ENCODE results near the gene ADAP1. TPM values are rescaled to one million over a fixed set of nuclear protein-coding genes. Genes with fewer than 3 reads are reported as not detected.

Gene ADAP1
- total and polyA plus RNA-seq, 12 donors, result 2.3 to 14.9 (median 9.7) TPM

GRCh38 chr7:975702-976473, 21.4 kb upstream of the ADAP1 start:
- no peaks in the 10 kb centered on the region for H3K9me3 ChIP-seq
- H3K4me1 ChIP-seq, result peaks cover 7 to 47% (median 32%) of the 10 kb centered on the region in 9 donors
- H3K27ac ChIP-seq, result peak overlapping the region in 3 of 10 donors; percentile 96 to 99 (median 98)
- TF ChIP-seq CTCF (IDR thresholded peaks at IDR 0.05), result no peak
- H3K36me3 ChIP-seq, result peaks cover 0 to 29% (median 18%) of the 10 kb centered on the region in 9 donors
- no peaks in the 10 kb centered on the region for H3K27me3 ChIP-seq
- peak overlapping the region in 9 of 10 donors; percentile 85 to 100 (median 99) for H3K4me3 ChIP-seq
- 54 to 57% methylated on average over 28 of the region's 28 CpGs for WGBS, 2 donors
- DNase-seq, result no peak
- intact Hi-C loops (cut with DNase I), result no loop called here
- peak in 2 of 8 donors; percentile 1 to 16 for ATAC-seq

- Histone ChIP-seq H3K27ac (peak within 1 kb of the TSS; percentile 92 to 99 (median 96)), H3K27me3 (no peaks in the 10 kb centered on the region), H3K36me3 (peaks cover 0 to 37% (median 20%) of the 10 kb centered on the region in 9 donors), H3K4me3 (peak within 1 kb of the TSS; percentile 85 to 100 (median 99)), H3K4me1 (peaks cover 7 to 45% (median 32%) of the 10 kb centered on the region in 9 donors), H3K9me3 (no peaks in the 10 kb centered on the region)
- no peak for TF ChIP-seq CTCF (IDR thresholded peaks at IDR 0.05)
- 1% methylated on average over 78 of the region's 78 CpGs for WGBS, 2 donors
- ATAC-seq (peak; percentile 95 to 98 (median 97)), DNase-seq (peak; percentile 88 to 92)
- intact Hi-C loops (cut with DNase I), result no loop called here
Observed at GRCh38 chr7:974820-975681, 20.6 kb upstream of the ADAP1 start, which contains the start of gene COX19. COX19 (minus strand) TSS chr7:975549; CDS start chr7:975509, 40 bp downstream.

GRCh38 chr7:974172-974571, 19.7 kb upstream of the ADAP1 start:
- 36 to 46% methylated on average over 7 of the region's 7 CpGs for WGBS, 2 donors
- Histone ChIP-seq H3K9me3 (no peaks in the 10 kb centered on the region), H3K4me3 (peak overlapping the region; percentile 85 to 100 (median 99)), H3K27ac (peak overlapping the region in 5 of 10 donors; percentile 95 to 99 (median 97)), H3K36me3 (peaks cover 0 to 46% (median 22%) of the 10 kb centered on the region in 9 donors), H3K4me1 (peaks cover 7 to 47% (median 38%) of the 10 kb centered on the region in 9 donors), H3K27me3 (no peaks in the 10 kb centered on the region)
- ATAC-seq (no peak), DNase-seq (no peak)
- intact Hi-C loops (cut with DNase I), result no loop called here
- TF ChIP-seq CTCF (IDR thresholded peaks at IDR 0.05), result no peak

- WGBS, 2 donors, result 85% methylated on average over 9 of the region's 9 CpGs
- Histone ChIP-seq H3K4me1 (peaks cover 7 to 50% (median 46%) of the 10 kb centered on the region in 9 donors), H3K36me3 (peaks cover 0 to 54% (median 29%) of the 10 kb centered on the region in 9 donors), H3K9me3 (no peaks in the 10 kb centered on the region), H3K27ac (no peak overlapping the region), H3K4me3 (peak overlapping the region in 1 of 10 donors; percentile 98), H3K27me3 (no peaks in the 10 kb centered on the region)
- TF ChIP-seq CTCF (IDR thresholded peaks at IDR 0.05), result no peak
- DNase-seq (no peak), ATAC-seq (no peak)
- intact Hi-C loops (cut with DNase I), result no loop called here
Observed at GRCh38 chr7:973312-973711, 18.8 kb upstream of the ADAP1 start.

Measured in heart right ventricle (tissue), 16 donors.